HEK293 (cell line): ENCODE results near the gene NCCRP1.

Experiments used
- CTCF ChIA-PET: fragments of 350-600 bp; formaldehyde crosslinking; extraction: SDS; loops from one replicate; lab custom pipeline; 2021; ENCODE audit warnings: antibody characterized with exemption; lab: Yijun Ruan, JAX
- POLR2A ChIA-PET: fragments of 300-600 bp; formaldehyde crosslinking; extraction: SDS; loops from one replicate; lab custom pipeline; 2020; ENCODE audit warnings: antibody characterized with exemption, inconsistent platforms; lab: Yijun Ruan, JAX
- H3K27ac ChIP-seq: fragments of 200-500 bp; sonication (Bioruptor generic); 2 replicates; pipeline ENCODE4 v1.5.1; 2014; ENCODE audit warnings: low read depth, low read length, control low read depth, inconsistent platforms; ENCODE audit errors: extremely low read depth
- H3K36me3 ChIP-seq, 2 experiments: fragments of 200-500 bp in 1 of 2; sonication (Bioruptor generic) in 1 of 2; 1 replicate in 1 of 2; 2 replicates in 1 of 2; pipeline ENCODE4 v1.5.1; 2014 to 2017; ENCODE audit warnings: inconsistent platforms in 2 of 2, low read length in 2 of 2; ENCODE audit not compliant: control insufficient read depth in 2 of 2, insufficient read depth in 1 of 2
- H3K4me1 ChIP-seq: fragments of 200-500 bp; sonication (Bioruptor generic); 2 replicates; pipeline ENCODE4 v1.5.1; 2014; ENCODE audit warnings: mild to moderate bottlenecking, low read length, inconsistent platforms; ENCODE audit not compliant: control insufficient read depth, insufficient read depth
- H3K4me3 ChIP-seq: 2 replicates; pipeline ENCODE4 v1.5.1; 2011; ENCODE audit warnings: low read depth, mild to moderate bottlenecking, control low read depth, low read length, moderate library complexity
- H3K9me3 ChIP-seq: fragments of 200-500 bp; sonication (Bioruptor generic); 2 replicates; pipeline ENCODE4 v1.5.1; 2014; ENCODE audit warnings: low read depth, low read length, inconsistent platforms; ENCODE audit not compliant: control insufficient read depth, insufficient read depth
- EGR2 ChIP-seq: fragments of 450-650 bp; formaldehyde crosslinking; IDR thresholded peaks from 2 replicates; pipeline ENCODE4 v1.5.1; 2016; ENCODE audit warnings: low read depth, missing biosample characterization, missing genetic modification characterization
- FEZF1 ChIP-seq: fragments of 450-650 bp; formaldehyde crosslinking; IDR thresholded peaks from 2 replicates; pipeline ENCODE4 v1.5.1; 2016; ENCODE audit warnings: missing biosample characterization, missing genetic modification characterization
- GLI2 ChIP-seq: fragments of 450-650 bp; formaldehyde crosslinking; IDR thresholded peaks from 2 replicates; pipeline ENCODE4; 2017; ENCODE audit warnings: missing biosample characterization, missing genetic modification characterization, low read depth, borderline replicate concordance
- GLIS1 ChIP-seq: fragments of 450-650 bp; formaldehyde crosslinking; IDR thresholded peaks from 2 replicates; pipeline ENCODE4 v1.5.1; 2016; ENCODE audit warnings: missing biosample characterization, missing genetic modification characterization
- KLF1 ChIP-seq: fragments of 450-650 bp; formaldehyde crosslinking; IDR thresholded peaks from 2 replicates; pipeline ENCODE4 v1.5.1; 2016; ENCODE audit warnings: missing biosample characterization, missing genetic modification characterization
- ZFP37 ChIP-seq: fragments of 450-650 bp; formaldehyde crosslinking; IDR thresholded peaks from 2 replicates; pipeline ENCODE4 v1.5.1; 2016; ENCODE audit warnings: missing biosample characterization, missing genetic modification characterization
- ZFP41 ChIP-seq: fragments of 450-650 bp; formaldehyde crosslinking; IDR thresholded peaks from 2 replicates; pipeline ENCODE4 v1.5.1; 2016; ENCODE audit warnings: missing biosample characterization, missing genetic modification characterization, borderline replicate concordance
- ZFP69B ChIP-seq: fragments of 450-650 bp; formaldehyde crosslinking; IDR thresholded peaks from 2 replicates; pipeline ENCODE4 v1.5.1; 2016; ENCODE audit warnings: missing biosample characterization, missing genetic modification characterization
- ZNF155 ChIP-seq: fragments of 450-650 bp; formaldehyde crosslinking; IDR thresholded peaks from 2 replicates; pipeline ENCODE4 v1.5.1; 2016; ENCODE audit warnings: missing biosample characterization, missing genetic modification characterization
- ZNF16 ChIP-seq: fragments of 450-650 bp; formaldehyde crosslinking; IDR thresholded peaks from 2 replicates; pipeline ENCODE4 v1.5.1; 2016; ENCODE audit warnings: low read depth, missing biosample characterization, missing genetic modification characterization
- ZNF23 ChIP-seq: fragments of 450-650 bp; formaldehyde crosslinking; IDR thresholded peaks from 2 replicates; pipeline ENCODE4 v1.5.1; 2016; ENCODE audit warnings: missing biosample characterization, missing genetic modification characterization, borderline replicate concordance
- ZNF239 ChIP-seq: fragments of 450-650 bp; formaldehyde crosslinking; IDR thresholded peaks from 2 replicates; pipeline ENCODE4 v1.5.1; 2016; ENCODE audit warnings: missing biosample characterization, missing genetic modification characterization
- ZNF24 ChIP-seq: fragments of 450-650 bp; formaldehyde crosslinking; IDR thresholded peaks from 2 replicates; pipeline ENCODE4 v1.5.1; 2016; ENCODE audit warnings: missing biosample characterization, missing genetic modification characterization
- ZNF324 ChIP-seq: fragments of 450-650 bp; formaldehyde crosslinking; IDR thresholded peaks from 2 replicates; pipeline ENCODE4 v1.5.1; 2016; ENCODE audit warnings: missing biosample characterization, missing genetic modification characterization
- ZNF501 ChIP-seq: fragments of 450-650 bp; formaldehyde crosslinking; IDR thresholded peaks from 2 replicates; pipeline ENCODE4 v1.5.1; 2016; ENCODE audit warnings: missing biosample characterization, missing genetic modification characterization
- ZNF600 ChIP-seq: fragments of 450-650 bp; formaldehyde crosslinking; IDR thresholded peaks from 2 replicates; pipeline ENCODE4 v1.5.1; 2016; ENCODE audit warnings: missing biosample characterization, missing genetic modification characterization
- ZNF747 ChIP-seq: fragments of 450-650 bp; formaldehyde crosslinking; IDR thresholded peaks from 2 replicates; pipeline ENCODE4 v1.5.1; 2016; ENCODE audit warnings: missing biosample characterization, missing genetic modification characterization
- ZNF768 ChIP-seq: fragments of 450-650 bp; formaldehyde crosslinking; IDR thresholded peaks from 2 replicates; pipeline ENCODE4 v1.5.1; 2018; ENCODE audit warnings: missing biosample characterization, mild to moderate bottlenecking, missing genetic modification characterization
- TF ChIP-seq, protein P1 (sequence below): fragments of 450-650 bp; formaldehyde crosslinking; IDR thresholded peaks from 2 replicates; pipeline ENCODE4 v1.5.1; 2016; ENCODE audit warnings: missing biosample characterization, missing genetic modification characterization
- TF ChIP-seq, protein P2 (sequence below): fragments of 450-650 bp; formaldehyde crosslinking; IDR thresholded peaks from 2 replicates; pipeline ENCODE4 v1.5.1; 2016; ENCODE audit warnings: missing biosample characterization, missing genetic modification characterization
- TF ChIP-seq, protein P3 (sequence below): fragments of 450-650 bp; formaldehyde crosslinking; IDR thresholded peaks from 2 replicates; pipeline ENCODE4 v1.5.1; 2016; ENCODE audit warnings: missing biosample characterization, missing genetic modification characterization
- TF ChIP-seq, protein P4 (sequence below): fragments of 450-650 bp; formaldehyde crosslinking; IDR thresholded peaks from 2 replicates; pipeline ENCODE4 v1.5.1; 2017; ENCODE audit warnings: missing biosample characterization, missing genetic modification characterization
- TF ChIP-seq, protein P5 (sequence below): fragments of 450-650 bp; formaldehyde crosslinking; IDR thresholded peaks from 2 replicates; pipeline ENCODE4 v1.5.1; 2016; ENCODE audit warnings: missing biosample characterization, missing genetic modification characterization

The NCCRP1 gene

DNA sequence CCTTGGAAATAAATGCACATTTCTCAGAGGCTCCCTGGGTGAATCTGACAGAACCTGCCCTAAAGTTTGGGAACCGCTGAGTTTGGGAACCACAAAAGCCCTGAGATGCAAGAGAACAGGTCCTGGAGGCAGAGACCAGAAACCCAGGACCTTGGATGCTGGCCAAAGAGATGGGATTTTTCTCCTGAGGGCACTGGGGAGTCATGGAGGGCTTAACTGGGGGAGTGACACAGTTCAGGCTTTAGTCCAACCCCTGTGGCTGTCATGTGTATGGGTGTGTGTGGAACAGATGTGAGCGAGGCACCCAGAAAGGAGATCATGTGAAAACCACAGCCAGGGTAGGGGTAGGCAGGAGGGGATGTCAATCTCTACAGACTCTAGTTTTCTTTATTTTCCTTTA is 3.9 kb upstream of the NCCRP1 start:
- H3K9me3 ChIP-seq, result no peaks in the 10 kb centered on the region
- H3K4me3 ChIP-seq, result no peak overlapping the region
- CTCF ChIA-PET, result interaction anchor here (0.7 to 2.0 kb wide), 2 partner anchors 19 to 225 kb away, joined by 3 to 9 read pairs; no protein-coding TSS in a partner anchor
- H3K27ac ChIP-seq, result no peak overlapping the region
- no peaks in the 10 kb centered on the region for H3K36me3 ChIP-seq
- H3K4me1 ChIP-seq, result 0 out of 2 replicates have a peak, but pooled peaks cover 4% of the 10 kb centered on the region
- TF ChIP-seq, protein P1, sequence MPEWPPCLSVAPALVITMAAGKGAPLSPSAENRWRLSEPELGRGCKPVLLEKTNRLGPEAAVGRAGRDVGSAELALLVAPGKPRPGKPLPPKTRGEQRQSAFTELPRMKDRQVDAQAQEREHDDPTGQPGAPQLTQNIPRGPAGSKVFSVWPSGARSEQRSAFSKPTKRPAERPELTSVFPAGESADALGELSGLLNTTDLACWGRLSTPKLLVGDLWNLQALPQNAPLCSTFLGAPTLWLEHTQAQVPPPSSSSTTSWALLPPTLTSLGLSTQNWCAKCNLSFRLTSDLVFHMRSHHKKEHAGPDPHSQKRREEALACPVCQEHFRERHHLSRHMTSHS, result no peak
- TF ChIP-seq ZNF23 (tag by site-specific recombination) (no peak), ZNF155 (tag by site-specific recombination) (no peak), ZNF768 (tag by site-specific recombination) (no peak), ZNF600 (tag by site-specific recombination) (peak; percentile 97), ZNF16 (tag by site-specific recombination) (peak; percentile 92)
- TF ChIP-seq, protein P2, sequence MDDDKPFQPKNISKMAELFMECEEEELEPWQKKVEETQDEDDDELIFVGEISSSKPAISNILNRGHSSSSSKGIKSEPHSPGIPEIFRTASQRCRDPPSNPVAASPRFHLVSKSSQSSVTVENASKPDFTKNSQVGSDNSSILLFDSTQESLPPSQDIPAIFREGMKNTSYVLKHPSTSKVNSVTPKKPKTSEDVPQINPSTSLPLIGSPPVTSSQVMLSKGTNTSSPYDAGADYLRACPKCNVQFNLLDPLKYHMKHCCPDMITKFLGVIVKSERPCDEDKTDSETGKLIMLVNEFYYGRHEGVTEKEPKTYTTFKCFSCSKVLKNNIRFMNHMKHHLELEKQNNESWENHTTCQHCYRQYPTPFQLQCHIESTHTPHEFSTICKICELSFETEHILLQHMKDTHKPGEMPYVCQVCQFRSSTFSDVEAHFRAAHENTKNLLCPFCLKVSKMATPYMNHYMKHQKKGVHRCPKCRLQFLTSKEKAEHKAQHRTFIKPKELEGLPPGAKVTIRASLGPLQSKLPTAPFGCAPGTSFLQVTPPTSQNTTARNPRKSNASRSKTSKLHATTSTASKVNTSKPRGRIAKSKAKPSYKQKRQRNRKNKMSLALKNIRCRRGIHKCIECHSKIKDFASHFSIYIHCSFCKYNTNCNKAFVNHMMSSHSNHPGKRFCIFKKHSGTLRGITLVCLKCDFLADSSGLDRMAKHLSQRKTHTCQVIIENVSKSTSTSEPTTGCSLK (tag by site-specific recombination), result no peak
- POLR2A ChIA-PET, result no interaction called here

DNA sequence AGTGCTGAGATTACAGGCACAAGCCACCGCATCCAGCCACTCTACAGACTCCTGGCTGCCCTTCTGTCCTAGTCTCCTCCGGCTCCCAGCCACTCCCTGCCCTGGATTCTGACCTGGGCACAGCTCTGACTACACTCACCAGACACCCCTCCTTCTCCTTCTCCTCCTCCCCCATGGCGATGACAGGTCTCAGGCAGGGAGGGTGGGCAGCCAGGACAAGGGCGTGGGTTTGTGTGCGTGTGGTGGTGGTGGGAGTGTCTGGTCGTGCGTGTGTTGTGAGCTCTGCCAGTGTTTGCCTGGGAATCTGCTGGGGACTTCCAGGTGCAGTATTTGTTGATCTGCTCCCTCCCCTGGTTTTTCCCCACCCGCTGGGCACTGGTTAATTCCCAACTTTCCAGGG is 3.0 kb upstream of the NCCRP1 start:
- H3K27ac ChIP-seq, result no peak overlapping the region
- H3K4me3 ChIP-seq, result no peak overlapping the region
- no peaks in the 10 kb centered on the region for H3K36me3 ChIP-seq
- CTCF ChIA-PET, result interaction anchor here (0.6 to 1.9 kb wide), 9 partner anchors 18 to 785 kb away, joined by 3 to 6 read pairs (median 4); no protein-coding TSS in a partner anchor
- H3K9me3 ChIP-seq, result no peaks in the 10 kb centered on the region
- H3K4me1 ChIP-seq, result 0 out of 2 replicates have a peak, but pooled peaks cover 4% of the 10 kb centered on the region
- POLR2A ChIA-PET, result interaction anchor here (0.6 kb wide), 1 partner anchor 85 kb away, joined by 4 read pairs; no protein-coding TSS in a partner anchor
- TF ChIP-seq ZNF24 (tag by site-specific recombination) (no peak), ZFP69B (no peak), GLIS1 (tag by site-specific recombination) (peak; percentile 48; the same call in 1 of the 2 replicates), ZNF239 (tag by site-specific recombination) (no peak), ZNF501 (tag by site-specific recombination) (no peak), GLI2 (tag by site-specific recombination) (no peak), ZFP41 (no peak), KLF1 (tag by site-specific recombination) (peak; percentile 95), ZFP37 (tag by site-specific recombination) (no peak), FEZF1 (tag by site-specific recombination) (no peak), ZNF747 (tag by site-specific recombination) (no peak), ZNF324 (tag by site-specific recombination) (no peak), EGR2 (peak; percentile 98)
- TF ChIP-seq, protein P3, sequence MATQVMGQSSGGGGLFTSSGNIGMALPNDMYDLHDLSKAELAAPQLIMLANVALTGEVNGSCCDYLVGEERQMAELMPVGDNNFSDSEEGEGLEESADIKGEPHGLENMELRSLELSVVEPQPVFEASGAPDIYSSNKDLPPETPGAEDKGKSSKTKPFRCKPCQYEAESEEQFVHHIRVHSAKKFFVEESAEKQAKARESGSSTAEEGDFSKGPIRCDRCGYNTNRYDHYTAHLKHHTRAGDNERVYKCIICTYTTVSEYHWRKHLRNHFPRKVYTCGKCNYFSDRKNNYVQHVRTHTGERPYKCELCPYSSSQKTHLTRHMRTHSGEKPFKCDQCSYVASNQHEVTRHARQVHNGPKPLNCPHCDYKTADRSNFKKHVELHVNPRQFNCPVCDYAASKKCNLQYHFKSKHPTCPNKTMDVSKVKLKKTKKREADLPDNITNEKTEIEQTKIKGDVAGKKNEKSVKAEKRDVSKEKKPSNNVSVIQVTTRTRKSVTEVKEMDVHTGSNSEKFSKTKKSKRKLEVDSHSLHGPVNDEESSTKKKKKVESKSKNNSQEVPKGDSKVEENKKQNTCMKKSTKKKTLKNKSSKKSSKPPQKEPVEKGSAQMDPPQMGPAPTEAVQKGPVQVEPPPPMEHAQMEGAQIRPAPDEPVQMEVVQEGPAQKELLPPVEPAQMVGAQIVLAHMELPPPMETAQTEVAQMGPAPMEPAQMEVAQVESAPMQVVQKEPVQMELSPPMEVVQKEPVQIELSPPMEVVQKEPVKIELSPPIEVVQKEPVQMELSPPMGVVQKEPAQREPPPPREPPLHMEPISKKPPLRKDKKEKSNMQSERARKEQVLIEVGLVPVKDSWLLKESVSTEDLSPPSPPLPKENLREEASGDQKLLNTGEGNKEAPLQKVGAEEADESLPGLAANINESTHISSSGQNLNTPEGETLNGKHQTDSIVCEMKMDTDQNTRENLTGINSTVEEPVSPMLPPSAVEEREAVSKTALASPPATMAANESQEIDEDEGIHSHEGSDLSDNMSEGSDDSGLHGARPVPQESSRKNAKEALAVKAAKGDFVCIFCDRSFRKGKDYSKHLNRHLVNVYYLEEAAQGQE (tag by site-specific recombination), result no peak
- TF ChIP-seq, protein P4, sequence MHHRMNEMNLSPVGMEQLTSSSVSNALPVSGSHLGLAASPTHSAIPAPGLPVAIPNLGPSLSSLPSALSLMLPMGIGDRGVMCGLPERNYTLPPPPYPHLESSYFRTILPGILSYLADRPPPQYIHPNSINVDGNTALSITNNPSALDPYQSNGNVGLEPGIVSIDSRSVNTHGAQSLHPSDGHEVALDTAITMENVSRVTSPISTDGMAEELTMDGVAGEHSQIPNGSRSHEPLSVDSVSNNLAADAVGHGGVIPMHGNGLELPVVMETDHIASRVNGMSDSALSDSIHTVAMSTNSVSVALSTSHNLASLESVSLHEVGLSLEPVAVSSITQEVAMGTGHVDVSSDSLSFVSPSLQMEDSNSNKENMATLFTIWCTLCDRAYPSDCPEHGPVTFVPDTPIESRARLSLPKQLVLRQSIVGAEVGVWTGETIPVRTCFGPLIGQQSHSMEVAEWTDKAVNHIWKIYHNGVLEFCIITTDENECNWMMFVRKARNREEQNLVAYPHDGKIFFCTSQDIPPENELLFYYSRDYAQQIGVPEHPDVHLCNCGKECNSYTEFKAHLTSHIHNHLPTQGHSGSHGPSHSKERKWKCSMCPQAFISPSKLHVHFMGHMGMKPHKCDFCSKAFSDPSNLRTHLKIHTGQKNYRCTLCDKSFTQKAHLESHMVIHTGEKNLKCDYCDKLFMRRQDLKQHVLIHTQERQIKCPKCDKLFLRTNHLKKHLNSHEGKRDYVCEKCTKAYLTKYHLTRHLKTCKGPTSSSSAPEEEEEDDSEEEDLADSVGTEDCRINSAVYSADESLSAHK (tag by site-specific recombination), result no peak
- TF ChIP-seq, protein P1, result no peak
- TF ChIP-seq, protein P5, sequence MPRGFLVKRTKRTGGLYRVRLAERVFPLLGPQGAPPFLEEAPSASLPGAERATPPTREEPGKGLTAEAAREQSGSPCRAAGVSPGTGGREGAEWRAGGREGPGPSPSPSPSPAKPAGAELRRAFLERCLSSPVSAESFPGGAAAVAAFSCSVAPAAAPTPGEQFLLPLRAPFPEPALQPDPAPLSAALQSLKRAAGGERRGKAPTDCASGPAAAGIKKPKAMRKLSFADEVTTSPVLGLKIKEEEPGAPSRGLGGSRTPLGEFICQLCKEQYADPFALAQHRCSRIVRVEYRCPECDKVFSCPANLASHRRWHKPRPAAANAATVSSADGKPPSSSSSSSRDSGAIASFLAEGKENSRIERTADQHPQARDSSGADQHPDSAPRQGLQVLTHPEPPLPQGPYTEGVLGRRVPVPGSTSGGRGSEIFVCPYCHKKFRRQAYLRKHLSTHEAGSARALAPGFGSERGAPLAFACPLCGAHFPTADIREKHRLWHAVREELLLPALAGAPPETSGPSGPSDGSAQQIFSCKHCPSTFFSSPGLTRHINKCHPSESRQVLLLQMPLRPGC (tag by site-specific recombination), result no peak
